ENCODE data around the gene PPP1R14D.
"Not testable (repeated sequence)": the region's sequence is repeated elsewhere in the genome, so short reads cannot be mapped to it uniquely, and the experiment has no call there.

Gene PPP1R14D

GRCh38 chr15:40871749-40872617, 43.5 kb upstream of the PPP1R14D start:
- no peak for DNase-seq (ENCODE audit: low read depth)
- TF ChIP-seq, protein P1, sequence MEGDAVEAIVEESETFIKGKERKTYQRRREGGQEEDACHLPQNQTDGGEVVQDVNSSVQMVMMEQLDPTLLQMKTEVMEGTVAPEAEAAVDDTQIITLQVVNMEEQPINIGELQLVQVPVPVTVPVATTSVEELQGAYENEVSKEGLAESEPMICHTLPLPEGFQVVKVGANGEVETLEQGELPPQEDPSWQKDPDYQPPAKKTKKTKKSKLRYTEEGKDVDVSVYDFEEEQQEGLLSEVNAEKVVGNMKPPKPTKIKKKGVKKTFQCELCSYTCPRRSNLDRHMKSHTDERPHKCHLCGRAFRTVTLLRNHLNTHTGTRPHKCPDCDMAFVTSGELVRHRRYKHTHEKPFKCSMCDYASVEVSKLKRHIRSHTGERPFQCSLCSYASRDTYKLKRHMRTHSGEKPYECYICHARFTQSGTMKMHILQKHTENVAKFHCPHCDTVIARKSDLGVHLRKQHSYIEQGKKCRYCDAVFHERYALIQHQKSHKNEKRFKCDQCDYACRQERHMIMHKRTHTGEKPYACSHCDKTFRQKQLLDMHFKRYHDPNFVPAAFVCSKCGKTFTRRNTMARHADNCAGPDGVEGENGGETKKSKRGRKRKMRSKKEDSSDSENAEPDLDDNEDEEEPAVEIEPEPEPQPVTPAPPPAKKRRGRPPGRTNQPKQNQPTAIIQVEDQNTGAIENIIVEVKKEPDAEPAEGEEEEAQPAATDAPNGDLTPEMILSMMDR (conservative IDR thresholded peaks at IDR 0.05; ENCODE audit: low read length) = no peak
- no peak overlapping the region for H3K4me3 ChIP-seq (ENCODE audit: low read length)

DNA sequence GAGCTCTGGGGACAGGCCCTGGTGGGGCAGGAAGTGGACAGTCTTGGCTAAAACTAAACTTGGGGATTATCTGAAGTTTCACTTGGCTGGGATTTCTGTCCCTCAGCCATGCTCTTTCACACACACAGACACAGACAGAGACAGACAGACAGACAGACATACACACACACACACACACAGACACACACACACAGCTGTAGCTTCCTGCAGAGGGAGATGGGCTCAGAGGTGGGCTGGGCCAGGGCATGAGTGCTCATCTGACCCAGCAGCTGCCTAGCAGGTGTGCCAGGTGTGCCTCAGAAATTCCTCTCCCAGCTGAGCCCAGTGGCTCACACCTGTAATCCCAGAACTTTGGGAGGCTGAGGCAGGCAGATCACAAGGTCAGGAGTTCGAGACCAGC, 42.2 kb upstream of the PPP1R14D start:
- no peak for DNase-seq (ENCODE audit: low read depth)
- no peak overlapping the region for H3K4me3 ChIP-seq (ENCODE audit: low read length)
- TF ChIP-seq, protein P1 (conservative IDR thresholded peaks at IDR 0.05; ENCODE audit: low read length) = no peak

DNA sequence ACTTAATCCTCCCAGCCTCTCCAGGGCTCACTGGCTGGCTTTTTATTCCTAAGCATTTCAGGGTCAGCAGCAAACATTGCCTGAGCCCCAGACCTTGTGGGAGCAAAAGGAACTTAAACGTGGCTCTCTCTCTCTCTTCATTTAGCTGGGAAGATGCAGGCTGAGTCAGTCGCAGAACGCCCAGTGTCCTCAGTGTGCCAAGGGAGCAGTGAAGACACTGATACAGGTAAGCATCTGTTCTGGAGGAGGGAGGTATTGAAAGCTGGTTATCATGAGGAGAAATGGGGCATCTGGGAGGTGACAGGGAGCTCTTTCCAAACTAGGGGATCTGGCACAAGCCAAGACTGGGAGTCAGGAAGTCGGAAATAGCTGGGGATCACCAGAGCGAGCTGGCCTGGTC, 41.2 kb upstream of the PPP1R14D start:
- no peak for DNase-seq (ENCODE audit: low read depth)
- TF ChIP-seq, protein P1 (conservative IDR thresholded peaks at IDR 0.05; ENCODE audit: low read length) = no peak
- no peak overlapping the region for H3K4me3 ChIP-seq (ENCODE audit: low read length)

GRCh38 chr15:40867199-40867598, 38.7 kb upstream of the PPP1R14D start:
- no peak overlapping the region for H3K4me3 ChIP-seq (ENCODE audit: low read length)
- TF ChIP-seq, protein P1 (conservative IDR thresholded peaks at IDR 0.05; ENCODE audit: low read length) = no peak
- DNase-seq (ENCODE audit: low read depth) = no peak

GRCh38 chr15:40863660-40864270, 35.3 kb upstream of the PPP1R14D start:
- H3K4me3 ChIP-seq (ENCODE audit: low read length) = no peak overlapping the region
- no peak for DNase-seq (ENCODE audit: low read depth)
- TF ChIP-seq, protein P1 (conservative IDR thresholded peaks at IDR 0.05; ENCODE audit: low read length) = no peak

DNA sequence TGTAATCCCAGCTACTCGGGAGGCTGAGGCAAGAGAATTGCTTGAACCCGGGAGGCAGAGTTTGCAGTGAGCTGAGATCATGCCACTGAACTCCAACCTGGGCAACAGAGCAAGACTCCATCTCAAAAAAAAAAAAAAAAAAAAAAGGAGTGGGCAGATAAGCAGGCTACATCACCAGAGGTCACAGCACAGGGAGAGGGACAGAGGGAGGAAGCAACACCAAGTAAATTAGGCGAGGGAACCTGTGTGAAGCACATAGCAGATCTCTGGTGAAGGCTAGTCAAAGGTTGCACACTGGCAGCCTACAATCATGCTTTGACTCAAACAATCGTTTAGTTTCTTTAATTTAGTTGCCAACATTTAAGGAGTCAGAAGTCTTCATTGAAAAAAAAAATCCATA, 32.6 kb upstream of the PPP1R14D start:
- not testable (repeated sequence) for DNase-seq (ENCODE audit: low read depth); H3K4me3 ChIP-seq (ENCODE audit: low read length)

- no peak overlapping the region for H3K4me3 ChIP-seq (ENCODE audit: low read length)
- peak; percentile 60 for DNase-seq (ENCODE audit: low read depth)
- TF ChIP-seq, protein P1 (conservative IDR thresholded peaks at IDR 0.05; ENCODE audit: low read length) = peak; percentile 81
Measured at GRCh38 chr15:40859206-40859851, 30.8 kb upstream of the PPP1R14D start.
